Fibroblast of the aortic adventitia (primary cell): ENCODE data around the gene GRB7. TPM values are rescaled to one million over a fixed set of nuclear protein-coding genes. Genes with fewer than 3 reads are reported as not detected.

Experiments used
- DNase-seq: peaks from one replicate; pipeline ENCODE4 v3.0.0-alpha.2; 2010; ENCODE audit warnings: low read depth
- H3K4me3 ChIP-seq: 2 replicates; pipeline ENCODE4 v1.5.1; 2011; ENCODE audit warnings: low read depth, mild to moderate bottlenecking, control low read depth, low read length, moderate library complexity
- total RNA-seq: library from RNA; depleted of rRNA; stranded (reverse); fragments of >200 nt; gene quantifications from 2 replicates; pipeline ENCODE4 v1.2.3, GENCODE V29; 2012; ENCODE audit warnings: low replicate concordance
- TF ChIP-seq, protein P1 (sequence below): IDR thresholded peaks from 2 replicates; pipeline ENCODE4 v1.5.1; 2011; ENCODE audit warnings: mild to moderate bottlenecking, low read length, control low read depth, inconsistent platforms; ENCODE audit not compliant: insufficient read depth

Gene GRB7
- total RNA-seq = 1.7 TPM in 1 of 2 replicates, not detected in the other

DNA sequence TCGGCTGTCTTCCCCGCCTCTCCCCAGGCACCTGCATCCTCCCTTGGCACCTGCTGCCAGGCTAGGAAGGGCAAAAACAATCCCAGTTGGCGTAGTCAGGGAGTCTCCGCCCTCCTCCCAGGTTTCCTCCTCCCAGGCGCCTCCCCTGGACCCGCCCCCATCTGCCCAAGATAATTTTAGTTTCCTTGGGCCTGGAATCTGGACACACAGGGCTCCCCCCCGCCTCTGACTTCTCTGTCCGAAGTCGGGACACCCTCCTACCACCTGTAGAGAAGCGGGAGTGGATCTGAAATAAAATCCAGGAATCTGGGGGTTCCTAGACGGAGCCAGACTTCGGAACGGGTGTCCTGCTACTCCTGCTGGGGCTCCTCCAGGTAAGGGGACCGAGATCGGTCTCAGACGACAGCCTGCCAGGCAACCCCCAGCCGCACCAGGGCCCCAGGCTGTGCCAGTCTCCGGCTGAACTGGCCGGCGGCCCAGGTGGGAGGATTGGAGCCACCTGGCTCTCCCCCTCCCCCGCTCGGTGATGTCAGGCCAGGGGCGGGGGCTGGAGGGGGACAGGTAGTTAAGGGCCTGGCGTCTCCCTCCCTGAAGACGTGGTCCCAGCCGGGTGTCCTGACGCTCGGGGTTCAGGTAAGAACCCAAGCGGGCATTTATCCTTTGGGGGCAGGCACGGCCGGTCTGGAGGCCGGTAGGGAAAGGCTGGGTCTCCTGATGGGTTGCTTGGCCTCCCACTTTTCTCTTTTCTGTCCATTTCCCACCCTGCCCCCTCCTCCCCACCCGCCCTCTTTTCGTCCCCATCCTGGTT is at the start of gene GRB7:
TSS of gene GRB7 (plus strand) at position 179 of the 808 bp plus-strand sequence. CDS start 4,364 bp downstream, outside the sequence.
- TF ChIP-seq, protein P1, sequence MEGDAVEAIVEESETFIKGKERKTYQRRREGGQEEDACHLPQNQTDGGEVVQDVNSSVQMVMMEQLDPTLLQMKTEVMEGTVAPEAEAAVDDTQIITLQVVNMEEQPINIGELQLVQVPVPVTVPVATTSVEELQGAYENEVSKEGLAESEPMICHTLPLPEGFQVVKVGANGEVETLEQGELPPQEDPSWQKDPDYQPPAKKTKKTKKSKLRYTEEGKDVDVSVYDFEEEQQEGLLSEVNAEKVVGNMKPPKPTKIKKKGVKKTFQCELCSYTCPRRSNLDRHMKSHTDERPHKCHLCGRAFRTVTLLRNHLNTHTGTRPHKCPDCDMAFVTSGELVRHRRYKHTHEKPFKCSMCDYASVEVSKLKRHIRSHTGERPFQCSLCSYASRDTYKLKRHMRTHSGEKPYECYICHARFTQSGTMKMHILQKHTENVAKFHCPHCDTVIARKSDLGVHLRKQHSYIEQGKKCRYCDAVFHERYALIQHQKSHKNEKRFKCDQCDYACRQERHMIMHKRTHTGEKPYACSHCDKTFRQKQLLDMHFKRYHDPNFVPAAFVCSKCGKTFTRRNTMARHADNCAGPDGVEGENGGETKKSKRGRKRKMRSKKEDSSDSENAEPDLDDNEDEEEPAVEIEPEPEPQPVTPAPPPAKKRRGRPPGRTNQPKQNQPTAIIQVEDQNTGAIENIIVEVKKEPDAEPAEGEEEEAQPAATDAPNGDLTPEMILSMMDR = no peak
- DNase-seq = no peak
- no peak within 1 kb of the TSS for H3K4me3 ChIP-seq

DNA sequence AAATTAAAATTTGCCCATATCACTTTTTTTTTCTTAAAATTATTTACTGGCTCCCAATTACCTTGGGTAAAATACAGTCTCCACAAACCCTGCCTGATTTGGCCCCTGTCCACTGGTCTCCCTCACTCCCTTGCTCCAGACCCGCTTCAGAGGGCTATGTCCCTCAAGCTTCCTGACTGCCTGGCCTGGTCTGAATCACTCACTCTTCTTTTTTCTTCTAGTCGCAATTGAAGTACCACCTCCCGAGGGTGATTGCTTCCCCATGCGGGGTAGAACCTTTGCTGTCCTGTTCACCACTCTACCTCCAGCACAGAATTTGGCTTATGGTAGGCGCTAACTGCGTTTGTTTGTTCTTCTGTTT is 49.3 kb upstream of the GRB7 start:
- H3K4me3 ChIP-seq = peak overlapping the region; percentile 82
- DNase-seq = peak; percentile 13
- TF ChIP-seq, protein P1 = no peak

DNA sequence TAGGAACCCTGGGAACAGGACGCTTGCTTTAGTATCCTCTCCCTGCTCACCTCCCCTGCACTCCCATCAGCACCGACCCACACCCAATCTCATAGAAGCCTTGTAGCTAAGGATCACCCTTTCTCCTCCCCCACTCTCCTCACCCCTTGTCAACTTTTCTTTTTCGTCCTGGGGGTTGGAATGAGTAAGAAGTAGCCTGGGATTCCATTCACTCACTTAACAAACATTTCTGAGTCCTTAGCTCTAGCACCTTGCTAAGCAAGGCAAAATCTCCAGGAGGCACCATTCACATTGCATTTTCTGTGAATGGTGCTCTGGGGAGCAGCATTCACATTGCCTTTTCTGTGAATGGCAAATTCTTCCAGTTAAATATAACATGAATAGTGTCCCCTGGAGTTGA is 48.8 kb upstream of the GRB7 start:
- DNase-seq = no peak
- TF ChIP-seq, protein P1 = no peak

DNA sequence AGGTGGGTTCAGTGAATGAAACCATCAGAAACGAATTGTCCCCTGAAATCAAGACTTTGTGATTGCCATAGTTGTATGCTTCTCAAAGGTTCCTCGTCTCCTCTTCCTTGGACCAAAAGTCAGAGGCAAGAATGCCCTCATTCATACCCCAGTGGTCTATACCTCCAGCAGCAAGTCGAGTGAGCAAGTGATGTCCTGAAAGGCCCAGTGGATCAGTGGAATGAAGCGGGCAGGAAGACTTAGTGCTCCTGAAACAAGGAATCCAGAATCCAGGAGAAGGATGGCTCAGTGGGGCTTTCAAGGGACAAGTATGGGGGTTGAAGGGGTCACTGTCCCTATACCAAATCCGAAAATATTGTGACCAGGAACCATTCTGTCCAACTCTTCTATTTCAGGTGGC is 43.1 kb upstream of the GRB7 start:
- H3K4me3 ChIP-seq = no peak overlapping the region
- TF ChIP-seq, protein P1 = no peak
- no peak for DNase-seq

More for the DNA sequence above, 48.8 kb upstream of the GRB7 start:
- H3K4me3 ChIP-seq = peak overlapping the region; percentile 82

DNA sequence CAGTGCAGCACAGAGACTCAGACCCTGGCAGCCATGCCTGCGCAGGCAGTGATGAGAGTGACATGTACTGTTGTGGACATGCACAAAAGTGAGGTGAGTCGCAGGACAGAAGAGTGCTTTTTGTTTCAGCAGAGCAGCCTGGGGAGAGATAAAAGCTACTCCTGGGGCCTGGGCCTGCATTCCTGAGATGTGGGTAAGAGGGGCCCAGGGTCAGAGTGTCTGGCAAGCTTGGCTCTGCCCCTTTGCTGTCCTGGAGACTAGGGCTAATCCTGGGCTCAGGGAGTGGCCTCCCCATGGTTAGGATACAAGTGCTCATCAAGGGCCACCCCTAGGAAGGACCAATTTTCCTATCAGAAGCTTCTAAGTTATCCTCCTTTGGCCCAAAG is 42.7 kb upstream of the GRB7 start:
- DNase-seq = no peak
- H3K4me3 ChIP-seq = no peak overlapping the region
- TF ChIP-seq, protein P1 = no peak

DNA sequence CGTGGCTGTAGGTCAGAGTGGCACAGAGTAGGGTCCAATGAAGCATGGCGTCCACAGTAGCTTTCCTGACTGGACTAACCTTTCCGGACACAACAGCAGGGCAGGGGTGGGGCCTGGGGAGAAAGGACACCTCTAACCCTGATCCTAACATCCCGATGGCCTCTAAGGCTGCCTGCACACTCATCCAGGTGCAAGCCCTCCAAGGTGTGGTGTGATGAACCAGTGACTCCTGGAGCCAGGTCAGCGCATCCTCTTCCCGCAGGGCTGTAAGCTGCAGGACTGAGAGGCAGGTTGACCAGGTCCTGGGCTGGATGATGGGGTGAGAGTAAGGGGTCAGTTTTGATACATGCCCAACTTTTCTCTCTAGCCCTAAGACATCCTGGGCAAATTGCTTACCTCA is 41.0 kb upstream of the GRB7 start:
- no peak for DNase-seq
- H3K4me3 ChIP-seq = no peak overlapping the region
- TF ChIP-seq, protein P1 = no peak
